MCF 10A (cell line): ENCODE results near the gene AP1S3. TPM values are rescaled to one million over a fixed set of nuclear protein-coding genes. Genes with fewer than 3 reads are reported as not detected.

Experiments used
- BruUV-seq: library from RNA; stranded (reverse); fragments of 400-500 nt; replicated peaks from 2 replicates; lab custom pipeline; 2021; lab: Mats Ljungman, UMichigan
- CTCF ChIA-PET: fragments of 300-600 bp; sonication (Branson Sonifier 250); formaldehyde crosslinking; extraction: SDS; loops from one replicate; lab custom pipeline; 2021; ENCODE audit warnings: antibody characterized with exemption, inconsistent platforms; lab: Yijun Ruan, JAX
- POLR2A ChIA-PET: fragments of 300-600, 350-650 bp; sonication (Branson Sonifier 250); formaldehyde crosslinking; extraction: SDS; loops from one replicate; lab custom pipeline; 2020; ENCODE audit warnings: antibody characterized with exemption, inconsistent platforms; lab: Yijun Ruan, JAX
- DNase-seq: peaks from one replicate; pipeline ENCODE4 v3.0.0-alpha.2; 2018; ENCODE audit not compliant: unreplicated experiment
- H3K27ac Mint-ChIP-seq: one replicate; pipeline ENCODE4 v1.8.0; 2022; ENCODE audit warnings: mild to moderate bottlenecking, low read depth, mixed read lengths; ENCODE audit not compliant: unreplicated experiment
- H3K27me3 Mint-ChIP-seq: one replicate; pipeline ENCODE4 v1.8.0; 2022; ENCODE audit warnings: mixed read lengths; ENCODE audit not compliant: insufficient read depth, unreplicated experiment
- H3K36me3 Mint-ChIP-seq: one replicate; pipeline ENCODE4 v1.8.0; 2022; ENCODE audit warnings: mild to moderate bottlenecking, moderate library complexity, mixed read lengths; ENCODE audit not compliant: insufficient read depth, unreplicated experiment
- H3K4me1 Mint-ChIP-seq: one replicate; pipeline ENCODE4 v1.8.0; 2022; ENCODE audit warnings: mixed read lengths; ENCODE audit not compliant: insufficient read depth, unreplicated experiment
- H3K4me3 Mint-ChIP-seq: one replicate; pipeline ENCODE4 v1.8.0; 2022; ENCODE audit warnings: mild to moderate bottlenecking, moderate library complexity, mixed read lengths; ENCODE audit not compliant: unreplicated experiment
- H3K9me3 Mint-ChIP-seq: one replicate; pipeline ENCODE4 v1.8.0; 2022; ENCODE audit warnings: mixed read lengths; ENCODE audit not compliant: unreplicated experiment
- intact Hi-C: fragments of 100-400 bp; cut with micrococcal nuclease; formaldehyde crosslinking; loops from 2 replicates; pipeline ENCODE4 v1.14.1; 2022
- total RNA-seq: library from RNA; stranded (reverse); gene quantifications from 2 replicates; pipeline ENCODE4 v1.2.3, GENCODE V29; 2022
- TF ChIP-seq, protein P1 (sequence below): fragments of 200-600 bp; IDR thresholded peaks from one replicate; pipeline ENCODE4 v1.8.0; 2022; ENCODE audit warnings: antibody characterized with exemption, mild to moderate bottlenecking; ENCODE audit not compliant: unreplicated experiment

AP1S3 gene
- total RNA-seq, 1 experiment from 2014 or later: 57.7 TPM

DNA sequence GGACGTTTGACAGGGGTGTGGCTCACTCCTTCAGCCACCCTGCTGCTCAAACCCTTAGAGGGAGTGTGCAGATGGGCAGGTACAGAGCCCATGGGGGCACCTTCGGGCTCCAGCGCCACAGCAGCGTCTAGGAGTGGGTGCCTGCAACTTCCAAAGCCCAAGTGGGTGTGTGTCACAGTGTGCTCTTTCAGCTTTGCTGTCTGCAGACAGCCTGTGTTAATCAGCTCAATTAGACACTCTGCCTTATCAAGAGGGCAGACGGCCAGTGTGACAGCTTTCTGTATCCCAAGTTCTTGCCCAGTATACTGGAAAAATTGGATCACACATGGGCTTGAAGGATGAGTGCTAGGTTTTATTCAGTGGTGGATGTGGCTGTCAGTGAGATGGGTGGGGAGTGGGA lies 96.7 kb downstream of the AP1S3 start:
- no TSS peak for BruUV-seq
- TF ChIP-seq, protein P1, sequence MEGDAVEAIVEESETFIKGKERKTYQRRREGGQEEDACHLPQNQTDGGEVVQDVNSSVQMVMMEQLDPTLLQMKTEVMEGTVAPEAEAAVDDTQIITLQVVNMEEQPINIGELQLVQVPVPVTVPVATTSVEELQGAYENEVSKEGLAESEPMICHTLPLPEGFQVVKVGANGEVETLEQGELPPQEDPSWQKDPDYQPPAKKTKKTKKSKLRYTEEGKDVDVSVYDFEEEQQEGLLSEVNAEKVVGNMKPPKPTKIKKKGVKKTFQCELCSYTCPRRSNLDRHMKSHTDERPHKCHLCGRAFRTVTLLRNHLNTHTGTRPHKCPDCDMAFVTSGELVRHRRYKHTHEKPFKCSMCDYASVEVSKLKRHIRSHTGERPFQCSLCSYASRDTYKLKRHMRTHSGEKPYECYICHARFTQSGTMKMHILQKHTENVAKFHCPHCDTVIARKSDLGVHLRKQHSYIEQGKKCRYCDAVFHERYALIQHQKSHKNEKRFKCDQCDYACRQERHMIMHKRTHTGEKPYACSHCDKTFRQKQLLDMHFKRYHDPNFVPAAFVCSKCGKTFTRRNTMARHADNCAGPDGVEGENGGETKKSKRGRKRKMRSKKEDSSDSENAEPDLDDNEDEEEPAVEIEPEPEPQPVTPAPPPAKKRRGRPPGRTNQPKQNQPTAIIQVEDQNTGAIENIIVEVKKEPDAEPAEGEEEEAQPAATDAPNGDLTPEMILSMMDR: no peak
- peaks cover 16% of the 10 kb centered on the region for H3K4me1 Mint-ChIP-seq

DNA sequence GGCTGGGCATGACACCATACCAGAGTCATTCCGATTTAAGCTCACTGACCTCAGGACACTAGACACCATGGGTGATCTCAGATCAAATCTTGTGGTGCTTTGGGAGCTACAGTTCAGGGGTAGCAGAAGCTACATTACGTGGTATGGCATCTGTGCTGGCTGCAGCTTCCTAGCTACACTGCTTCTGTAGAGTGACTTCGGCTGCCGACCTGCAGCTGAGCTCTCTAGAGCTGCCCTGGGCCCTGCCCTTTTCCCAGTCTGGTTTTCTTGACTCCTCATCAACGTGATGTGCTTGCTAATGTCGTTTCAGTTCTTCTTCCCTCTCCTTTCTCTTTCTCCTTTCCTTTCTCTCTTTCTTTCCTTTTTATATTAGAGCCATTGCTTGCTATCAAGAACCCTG lies 100.2 kb downstream of the AP1S3 start:
- no peak overlapping the region for H3K27ac Mint-ChIP-seq
- POLR2A ChIA-PET: interaction anchor here (0.7 kb wide), 1 partner anchor 78 kb away, joined by 4 read pairs; no protein-coding TSS in a partner anchor

More for the DNA sequence above, 96.7 kb downstream of the AP1S3 start:
- CTCF ChIA-PET: interaction anchor here (2.1 to 5.4 kb wide), 2 partner anchors 10 to 14 kb away, joined by 4 to 28 read pairs; no protein-coding TSS in a partner anchor
- Mint-ChIP-seq H3K27ac (no peak overlapping the region), H3K36me3 (no peaks in the 10 kb centered on the region), H3K27me3 (no peaks in the 10 kb centered on the region), H3K4me3 (no peak overlapping the region), H3K9me3 (no peaks in the 10 kb centered on the region)
- intact Hi-C loops: no loop called here
- POLR2A ChIA-PET: interaction anchor here (2.4 kb wide), 1 partner anchor 8 kb away, joined by 5 read pairs; no protein-coding TSS in a partner anchor
- no peak for DNase-seq

DNA sequence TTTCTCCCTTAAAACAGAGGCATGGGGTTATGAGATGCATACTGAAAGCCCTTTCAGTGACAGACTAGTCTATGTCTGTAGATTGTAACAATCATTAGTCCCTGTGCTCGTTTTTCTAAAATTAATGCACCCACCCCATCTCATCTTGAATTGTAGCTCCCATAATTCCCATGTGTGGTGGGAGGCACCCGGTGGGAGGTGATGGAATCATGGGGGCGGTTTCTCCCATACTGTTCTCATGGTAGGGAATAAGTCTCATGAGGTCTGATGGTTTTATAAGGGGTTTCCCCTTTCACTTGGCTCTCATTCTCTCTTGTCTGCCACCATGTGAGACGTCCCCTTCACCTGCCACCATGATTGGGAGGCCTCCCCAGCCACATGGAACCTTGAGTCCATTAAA lies 100.9 kb downstream of the AP1S3 start:
- TF ChIP-seq, protein P1: no peak
- Mint-ChIP-seq H3K36me3 (no peaks in the 10 kb centered on the region), H3K4me1 (peaks cover 19% of the 10 kb centered on the region), H3K4me3 (no peak overlapping the region), H3K27ac (no peak overlapping the region), H3K27me3 (no peaks in the 10 kb centered on the region), H3K9me3 (peaks cover 8% of the 10 kb centered on the region)
- intact Hi-C loops: no loop called here
- ChIA-PET CTCF (interaction anchor here (0.8 to 5.4 kb wide), 4 partner anchors 9 to 765 kb away, joined by 3 to 28 read pairs (median 6); no protein-coding TSS in a partner anchor), POLR2A (interaction anchor here (1.9 kb wide), 1 partner anchor 23 kb away, joined by 7 read pairs; no protein-coding TSS in a partner anchor)
- no peak for DNase-seq
- BruUV-seq: no TSS peak

More for the DNA sequence above, 100.2 kb downstream of the AP1S3 start:
- CTCF ChIA-PET: interaction anchor here (5.4 kb wide), 1 partner anchor 10 kb away, joined by 28 read pairs; no protein-coding TSS in a partner anchor
- TF ChIP-seq, protein P1: no peak
- Mint-ChIP-seq H3K4me3 (no peak overlapping the region), H3K4me1 (peaks cover 25% of the 10 kb centered on the region), H3K27me3 (no peaks in the 10 kb centered on the region), H3K9me3 (peaks cover 8% of the 10 kb centered on the region), H3K36me3 (no peaks in the 10 kb centered on the region)
- no peak for DNase-seq
- BruUV-seq: no TSS peak
- intact Hi-C loops: no loop called here

DNA sequence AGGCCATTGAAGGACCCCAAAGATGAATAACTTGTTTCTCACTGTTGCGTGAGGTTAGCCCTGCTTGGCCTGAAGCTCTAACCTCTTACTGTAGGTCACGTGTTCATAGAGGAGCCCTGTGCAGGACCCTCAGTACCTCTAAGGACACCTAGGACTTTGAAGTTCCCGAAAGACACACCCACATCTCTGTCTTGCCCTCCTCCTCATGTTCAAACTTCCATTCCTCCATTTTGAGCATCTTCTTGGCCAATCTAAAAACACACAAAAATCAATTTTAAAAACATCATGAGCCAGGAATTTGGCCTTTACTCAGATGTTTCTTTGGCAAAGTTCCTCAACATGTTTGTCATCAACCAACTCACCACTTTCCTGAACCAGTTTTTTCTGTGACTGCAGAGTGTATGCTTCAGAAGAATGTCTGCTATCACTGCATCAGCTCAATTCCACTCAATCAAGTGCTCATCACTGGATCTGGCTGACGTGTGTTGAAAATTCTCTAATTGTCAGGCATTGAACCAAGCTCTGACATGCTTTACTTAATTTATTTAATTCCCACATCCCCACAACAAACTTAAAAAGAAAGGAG lies 101.6 kb downstream of the AP1S3 start:
- Mint-ChIP-seq H3K27ac (no peak overlapping the region), H3K4me3 (no peak overlapping the region), H3K9me3 (peaks cover 8% of the 10 kb centered on the region), H3K27me3 (no peaks in the 10 kb centered on the region), H3K4me1 (peaks cover 19% of the 10 kb centered on the region), H3K36me3 (no peaks in the 10 kb centered on the region)
- no TSS peak for BruUV-seq
- CTCF ChIA-PET: interaction anchor here (0.5 to 5.4 kb wide), 5 partner anchors 9 to 1040 kb away, joined by 3 to 28 read pairs (median 4); no protein-coding TSS in a partner anchor
- POLR2A ChIA-PET: interaction anchor here (0.6 to 1.9 kb wide), 4 partner anchors 10 to 61 kb away, joined by 3 to 7 read pairs (median 4); no protein-coding TSS in a partner anchor
- TF ChIP-seq, protein P1: no peak
- intact Hi-C loops: no loop called here
- DNase-seq: peak; percentile 37
